HL-60/S4 (cell line): ENCODE data around the gene LZTS2.
"Not testable (repeated sequence)": the region's sequence is repeated elsewhere in the genome, so short reads cannot be mapped to it uniquely, and the experiment has no call there.

Experiments
- in situ Hi-C: fragments of 300-500 bp; cut with MboI; formaldehyde crosslinking; loops from 2 replicates; pipeline ENCODE4 v1.14.3; 2022; ENCODE audit warnings: low sequenced_read_pairs

Gene LZTS2

GRCh38 chr10:101031128-101031795, 31.7 kb downstream of the LZTS2 start, which contains the start of the genes PDZD7 and SFXN3:
TSS of gene PDZD7 (minus strand) at chr10:101031129. CDS start at chr10:101030219, 910 bp downstream.
TSS of gene SFXN3 (plus strand) at chr10:101031234. CDS start at chr10:101034695, 3,461 bp downstream.
- in situ Hi-C loops, result no loop called here

GRCh38 chr10:101031796-101032636, 32.4 kb downstream of the LZTS2 start:
- in situ Hi-C loops, result no loop called here

GRCh38 chr10:101032637-101033224, 33.1 kb downstream of the LZTS2 start:
- in situ Hi-C loops, result no loop called here

- in situ Hi-C loops, result no loop called here
Observed at GRCh38 chr10:101033276-101033675, 33.7 kb downstream of the LZTS2 start.

GRCh38 chr10:101034404-101034803, 34.8 kb downstream of the LZTS2 start:
- in situ Hi-C loops, result not testable (repeated sequence)

GRCh38 chr10:101035314-101035713, 35.7 kb downstream of the LZTS2 start:
- in situ Hi-C loops, result no loop called here

GRCh38 chr10:101035916-101036702, 36.5 kb downstream of the LZTS2 start:
- in situ Hi-C loops, result no loop called here

- in situ Hi-C loops, result no loop called here
Observed at GRCh38 chr10:101036726-101037125, 37.1 kb downstream of the LZTS2 start.

- in situ Hi-C loops, result no loop called here
Observed at GRCh38 chr10:101038484-101038883, 38.9 kb downstream of the LZTS2 start.

- in situ Hi-C loops, result no loop called here
Observed at GRCh38 chr10:101040061-101040460, 40.5 kb downstream of the LZTS2 start.

GRCh38 chr10:101040851-101041250, 41.2 kb downstream of the LZTS2 start:
- in situ Hi-C loops, result no loop called here

- in situ Hi-C loops, result no loop called here
Observed at GRCh38 chr10:101041252-101041761, 41.7 kb downstream of the LZTS2 start.

GRCh38 chr10:101042118-101042517, 42.5 kb downstream of the LZTS2 start:
- in situ Hi-C loops, result no loop called here

- in situ Hi-C loops, result no loop called here
Observed at GRCh38 chr10:101042667-101043362, 43.2 kb downstream of the LZTS2 start.

- in situ Hi-C loops, result no loop called here
Observed at GRCh38 chr10:101043363-101043707, 43.7 kb downstream of the LZTS2 start.

GRCh38 chr10:101044117-101044516, 44.5 kb downstream of the LZTS2 start:
- in situ Hi-C loops, result no loop called here

GRCh38 chr10:101046332-101047238, 47.0 kb downstream of the LZTS2 start:
- in situ Hi-C loops, result no loop called here

- in situ Hi-C loops, result no loop called here
Observed at GRCh38 chr10:101047268-101047667, 47.7 kb downstream of the LZTS2 start.
